Hepatocyte (in vitro differentiated cells): Measurements from ENCODE around the gene SYTL3.

Experiments used
- EZH2 ChIP-seq: fragments of 200-600 bp; sonication (generic); IDR thresholded peaks from 2 replicates; pipeline ENCODE4 v1.6.1; 2016; ENCODE audit warnings: antibody characterized with exemption, mild to moderate bottlenecking, borderline replicate concordance
- TF ChIP-seq, protein P1 (sequence below): fragments of 200-600 bp; sonication (generic); IDR thresholded peaks from 2 replicates; pipeline ENCODE4 v1.5.1; 2016; ENCODE audit warnings: antibody characterized with exemption, mild to moderate bottlenecking; ENCODE audit not compliant: poor library complexity

DNA sequence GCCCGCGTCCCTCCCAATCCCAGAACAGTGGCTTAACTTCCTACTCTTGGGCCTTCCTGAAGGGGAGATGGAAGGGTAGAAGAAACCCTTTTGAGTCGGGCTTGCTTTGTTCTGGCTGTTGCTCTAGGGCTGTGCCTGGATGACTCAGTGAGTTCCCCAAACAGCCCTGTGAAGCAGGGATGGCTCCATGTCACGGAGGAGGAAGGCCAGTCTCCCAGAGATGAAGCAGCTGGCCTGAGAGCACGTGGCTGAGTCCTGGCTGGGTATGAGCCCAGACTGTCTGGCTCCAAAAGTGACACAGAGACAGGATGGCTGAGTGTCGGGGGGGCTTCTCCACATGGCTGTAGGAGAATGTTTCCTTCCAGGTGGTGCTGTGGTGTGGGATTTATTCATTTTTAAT, 4.6 kb downstream of the SYTL3 start:
- TF ChIP-seq, protein P1, sequence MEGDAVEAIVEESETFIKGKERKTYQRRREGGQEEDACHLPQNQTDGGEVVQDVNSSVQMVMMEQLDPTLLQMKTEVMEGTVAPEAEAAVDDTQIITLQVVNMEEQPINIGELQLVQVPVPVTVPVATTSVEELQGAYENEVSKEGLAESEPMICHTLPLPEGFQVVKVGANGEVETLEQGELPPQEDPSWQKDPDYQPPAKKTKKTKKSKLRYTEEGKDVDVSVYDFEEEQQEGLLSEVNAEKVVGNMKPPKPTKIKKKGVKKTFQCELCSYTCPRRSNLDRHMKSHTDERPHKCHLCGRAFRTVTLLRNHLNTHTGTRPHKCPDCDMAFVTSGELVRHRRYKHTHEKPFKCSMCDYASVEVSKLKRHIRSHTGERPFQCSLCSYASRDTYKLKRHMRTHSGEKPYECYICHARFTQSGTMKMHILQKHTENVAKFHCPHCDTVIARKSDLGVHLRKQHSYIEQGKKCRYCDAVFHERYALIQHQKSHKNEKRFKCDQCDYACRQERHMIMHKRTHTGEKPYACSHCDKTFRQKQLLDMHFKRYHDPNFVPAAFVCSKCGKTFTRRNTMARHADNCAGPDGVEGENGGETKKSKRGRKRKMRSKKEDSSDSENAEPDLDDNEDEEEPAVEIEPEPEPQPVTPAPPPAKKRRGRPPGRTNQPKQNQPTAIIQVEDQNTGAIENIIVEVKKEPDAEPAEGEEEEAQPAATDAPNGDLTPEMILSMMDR = no peak
- no peak for TF ChIP-seq EZH2
